C4-2B (cell line): ENCODE measurements around the gene FAM131C.

Source experiments
- H3K27ac ChIP-seq: fragments of 450-650 bp; 2 replicates; pipeline ENCODE4 v1.5.1; 2017
- ZFX ChIP-seq: fragments of 450-650 bp; IDR thresholded peaks from 2 replicates; pipeline ENCODE4 v1.6.1; 2017
- TF ChIP-seq, protein P1 (sequence below): fragments of 450-650 bp; conservative IDR thresholded peaks from 2 replicates; pipeline ENCODE4 v1.5.1; 2017; ENCODE audit warnings: mild to moderate bottlenecking

FAM131C gene, protein sequence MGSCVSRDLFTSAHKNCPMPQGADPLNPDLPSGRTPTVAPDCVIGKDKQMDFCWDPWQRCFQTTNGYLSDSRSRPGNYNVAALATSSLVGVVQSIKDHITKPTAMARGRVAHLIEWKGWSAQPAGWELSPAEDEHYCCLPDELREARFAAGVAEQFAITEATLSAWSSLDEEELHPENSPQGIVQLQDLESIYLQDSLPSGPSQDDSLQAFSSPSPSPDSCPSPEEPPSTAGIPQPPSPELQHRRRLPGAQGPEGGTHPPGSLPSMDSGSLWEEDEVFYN

DNA sequence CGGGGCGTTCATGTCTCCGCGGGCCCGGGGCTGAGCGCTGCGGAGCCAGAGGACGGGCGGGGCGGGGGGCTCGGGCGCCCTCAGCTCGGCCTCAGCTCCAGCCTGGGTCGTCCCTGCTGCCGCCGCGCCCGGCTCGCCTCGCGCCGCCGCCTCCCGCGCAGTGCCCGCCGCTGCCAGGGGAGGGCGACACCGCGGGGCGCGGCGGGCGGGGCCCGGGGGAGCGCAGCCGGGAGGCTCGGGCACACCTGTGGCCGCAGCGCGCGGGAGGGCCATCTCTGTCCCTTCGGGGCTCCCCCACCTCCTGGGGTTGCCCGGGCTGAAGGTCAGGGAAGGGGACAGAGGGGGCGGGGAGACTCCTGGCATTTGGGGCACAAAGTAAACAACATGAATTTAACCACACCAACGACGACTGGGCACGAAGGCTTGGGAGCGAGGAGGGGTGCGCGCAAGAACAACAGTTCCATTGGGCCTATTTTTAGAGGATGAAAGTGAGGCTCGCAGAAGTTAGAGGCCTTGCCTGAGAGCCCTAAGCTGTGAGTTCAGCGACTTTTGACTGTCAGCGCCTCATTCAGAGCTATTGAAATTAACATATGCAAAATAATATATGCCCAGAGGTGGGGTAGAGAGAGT is at the start of gene FAM131C:
FAM131C (minus strand) TSS at position 162 of the 630 bp plus-strand sequence. CDS start 209 bp downstream, outside the sequence.
- TF ChIP-seq ZFX = no peak
- TF ChIP-seq, protein P1, sequence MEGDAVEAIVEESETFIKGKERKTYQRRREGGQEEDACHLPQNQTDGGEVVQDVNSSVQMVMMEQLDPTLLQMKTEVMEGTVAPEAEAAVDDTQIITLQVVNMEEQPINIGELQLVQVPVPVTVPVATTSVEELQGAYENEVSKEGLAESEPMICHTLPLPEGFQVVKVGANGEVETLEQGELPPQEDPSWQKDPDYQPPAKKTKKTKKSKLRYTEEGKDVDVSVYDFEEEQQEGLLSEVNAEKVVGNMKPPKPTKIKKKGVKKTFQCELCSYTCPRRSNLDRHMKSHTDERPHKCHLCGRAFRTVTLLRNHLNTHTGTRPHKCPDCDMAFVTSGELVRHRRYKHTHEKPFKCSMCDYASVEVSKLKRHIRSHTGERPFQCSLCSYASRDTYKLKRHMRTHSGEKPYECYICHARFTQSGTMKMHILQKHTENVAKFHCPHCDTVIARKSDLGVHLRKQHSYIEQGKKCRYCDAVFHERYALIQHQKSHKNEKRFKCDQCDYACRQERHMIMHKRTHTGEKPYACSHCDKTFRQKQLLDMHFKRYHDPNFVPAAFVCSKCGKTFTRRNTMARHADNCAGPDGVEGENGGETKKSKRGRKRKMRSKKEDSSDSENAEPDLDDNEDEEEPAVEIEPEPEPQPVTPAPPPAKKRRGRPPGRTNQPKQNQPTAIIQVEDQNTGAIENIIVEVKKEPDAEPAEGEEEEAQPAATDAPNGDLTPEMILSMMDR = peak; percentile 84
- H3K27ac ChIP-seq = no peak within 1 kb of the TSS; the same call in 1 of the 2 replicates

DNA sequence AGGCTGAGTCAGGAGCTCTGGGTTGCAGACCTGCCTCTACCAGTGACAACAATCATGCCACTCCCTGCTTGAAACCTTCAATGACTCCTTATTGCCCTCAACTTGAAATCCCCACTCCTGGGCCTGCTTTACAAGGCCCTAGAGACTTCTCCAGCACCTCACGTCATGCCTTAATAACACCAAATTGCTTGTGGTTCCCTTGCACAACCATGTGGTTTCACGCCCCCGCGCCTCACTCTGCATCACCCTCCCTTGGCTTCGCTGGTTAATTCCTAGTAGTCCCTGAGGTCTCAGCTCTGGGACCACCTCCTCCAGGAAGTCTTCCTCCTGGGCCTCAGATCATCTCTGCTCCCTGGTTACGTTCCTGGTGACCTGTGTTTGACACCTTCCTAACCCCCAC is 49.5 kb upstream of the FAM131C start:
- peak overlapping the region; percentile 98 for H3K27ac ChIP-seq
- TF ChIP-seq, protein P1 = no peak
- TF ChIP-seq ZFX = no peak

DNA sequence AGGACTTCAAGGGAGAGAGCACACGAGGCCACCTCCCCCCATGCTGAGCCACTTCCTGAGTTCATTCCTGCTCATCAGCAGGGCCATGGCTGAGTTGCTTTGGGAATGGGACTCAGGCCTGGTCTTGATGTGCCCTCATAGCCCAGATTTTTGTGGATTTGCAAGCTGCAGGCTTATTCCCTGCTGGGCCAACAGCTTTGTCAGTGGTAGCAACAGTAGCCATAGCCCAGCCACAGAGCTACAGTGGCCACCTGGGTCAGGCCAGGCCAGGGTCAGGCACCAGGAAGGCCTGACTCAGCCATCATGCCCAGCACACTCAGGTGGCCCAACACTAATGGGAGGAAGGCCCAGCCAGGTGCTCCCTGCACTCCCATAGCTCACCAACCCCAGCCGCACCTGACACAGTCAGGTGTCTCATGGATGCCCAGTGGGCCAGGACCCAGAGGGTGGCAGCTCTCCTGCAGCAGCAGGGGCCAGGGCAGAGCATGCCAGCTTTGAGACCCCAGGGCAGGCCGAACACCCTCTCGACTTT is 49.0 kb upstream of the FAM131C start:
- peak overlapping the region; percentile 98 for H3K27ac ChIP-seq
- TF ChIP-seq ZFX = peak; percentile 28; the same call in 1 of the 2 replicates
- TF ChIP-seq, protein P1 = no peak

DNA sequence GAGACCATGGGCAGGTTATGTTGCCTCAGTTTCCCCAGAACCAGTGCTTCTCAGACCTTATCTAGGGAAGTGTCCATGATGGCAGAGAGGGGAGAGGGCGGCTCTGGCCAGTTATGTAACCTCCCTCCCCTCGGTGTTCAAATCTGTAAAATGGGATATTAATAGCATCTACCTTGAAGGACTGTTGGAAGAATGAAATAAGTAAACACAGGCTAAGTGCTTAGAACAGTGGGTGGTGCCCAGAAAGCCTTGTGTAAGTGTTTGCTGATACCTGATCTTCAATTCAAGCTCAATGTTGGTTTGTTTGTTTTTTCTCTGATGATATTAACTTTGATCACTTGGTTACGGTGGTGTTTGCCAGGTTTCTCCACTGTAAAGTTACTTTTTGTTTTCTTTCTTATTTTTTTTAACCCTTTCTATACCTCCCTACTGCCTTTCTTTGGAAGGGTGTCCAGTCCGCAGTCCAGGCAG is 47.5 kb upstream of the FAM131C start:
- H3K27ac ChIP-seq = peak overlapping the region; percentile 98
- no peak for TF ChIP-seq ZFX
- TF ChIP-seq, protein P1 = no peak

DNA sequence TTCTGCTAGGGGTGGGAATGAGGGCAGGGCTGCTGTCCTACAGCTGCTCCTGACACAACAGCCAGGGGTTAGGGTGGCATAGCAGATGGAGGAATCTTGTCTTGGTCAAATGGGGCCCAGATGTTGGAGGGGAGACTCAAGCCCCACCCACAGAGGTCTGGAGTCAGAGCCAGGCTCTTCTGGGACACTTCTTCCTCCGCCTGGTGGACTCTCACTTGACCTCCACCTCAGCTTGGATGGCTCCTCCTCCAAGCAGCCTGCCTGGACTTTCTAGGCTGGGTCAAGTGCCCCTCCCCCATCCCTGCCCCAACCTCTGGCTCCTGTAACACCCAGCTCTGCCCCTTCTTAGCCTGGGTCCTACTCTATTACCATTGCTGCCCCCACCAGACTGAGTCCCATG is 47.0 kb upstream of the FAM131C start:
- TF ChIP-seq ZFX = no peak
- TF ChIP-seq, protein P1 = no peak
- H3K27ac ChIP-seq = peak overlapping the region; percentile 98

DNA sequence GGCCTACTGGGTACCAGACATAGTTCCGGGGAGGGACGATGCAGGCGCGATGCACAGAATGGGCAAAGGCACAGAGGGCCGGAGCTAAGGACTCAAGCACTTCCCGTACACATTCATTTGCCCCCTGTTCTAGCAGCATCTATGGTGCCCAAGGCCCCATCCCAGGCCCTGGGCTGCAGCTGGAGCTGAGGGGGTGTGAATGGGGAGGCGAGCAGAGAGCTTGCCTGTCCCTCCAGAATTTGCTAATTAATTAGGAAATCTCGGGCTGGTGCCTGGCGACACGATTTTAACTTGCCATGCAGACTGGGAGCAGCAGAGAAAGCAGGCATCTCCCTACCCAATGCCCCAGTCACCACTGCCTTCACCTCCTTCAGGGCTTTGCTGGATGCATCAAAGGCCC is 46.5 kb upstream of the FAM131C start:
- TF ChIP-seq, protein P1 = no peak
- TF ChIP-seq ZFX = no peak
- H3K27ac ChIP-seq = peak overlapping the region; percentile 98

DNA sequence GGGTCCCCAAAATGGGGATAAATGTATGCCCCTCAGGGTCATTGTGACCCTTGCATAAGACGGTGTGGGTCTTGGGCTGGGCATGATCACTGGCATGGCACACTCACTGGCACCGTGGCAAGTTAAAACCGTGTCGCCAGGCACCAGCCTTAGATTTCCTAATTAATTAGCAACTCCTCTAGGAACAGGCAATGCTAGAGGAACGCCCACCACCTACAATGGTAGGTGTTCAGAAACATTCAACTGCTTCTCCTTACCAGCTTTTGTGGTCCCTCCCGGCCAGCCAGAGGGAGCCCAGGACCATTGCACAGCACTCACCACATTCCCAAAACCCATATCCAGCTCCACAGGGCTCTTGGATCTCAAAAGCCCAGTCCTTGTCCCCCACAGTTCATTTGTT is 46.1 kb upstream of the FAM131C start:
- TF ChIP-seq, protein P1 = no peak
- TF ChIP-seq ZFX = no peak
- H3K27ac ChIP-seq = peak overlapping the region; percentile 98
